NB4 (cell line): ENCODE results near the gene CALHM2.

Experiments
- DNase-seq: peaks from one replicate; pipeline ENCODE4 v3.0.0; 2010; ENCODE audit warnings: low read depth
- H3K4me3 ChIP-seq: one replicate; pipeline ENCODE4 v1.5.1; 2011; ENCODE audit warnings: mild to moderate bottlenecking, low read depth, low read length, moderate library complexity
- CTCF ChIP-seq: IDR thresholded peaks from one replicate; pipeline ENCODE4 v1.5.1; 2012; ENCODE audit warnings: low read depth, low read length
- MAX ChIP-seq: IDR thresholded peaks from 2 replicates; pipeline ENCODE4 v1.6.1; 2011; ENCODE audit warnings: low read depth, low read length
- MYC ChIP-seq: IDR thresholded peaks from 2 replicates; pipeline ENCODE4 v1.6.1; 2011; ENCODE audit warnings: low read depth, low read length
- POLR2A ChIP-seq: IDR thresholded peaks from 2 replicates; pipeline ENCODE4 v1.6.1; 2011; ENCODE audit warnings: mild to moderate bottlenecking; ENCODE audit not compliant: insufficient read length; ENCODE audit errors: extremely low read depth

Gene CALHM2

GRCh38 chr10:103441611-103442010 is 10.6 kb downstream of the CALHM2 start:
- TF ChIP-seq POLR2A, result no peak
- TF ChIP-seq CTCF, result no peak
- no peak for TF ChIP-seq MYC
- TF ChIP-seq MAX, result no peak
- DNase-seq, result no peak
- H3K4me3 ChIP-seq, result no peak overlapping the region

DNA sequence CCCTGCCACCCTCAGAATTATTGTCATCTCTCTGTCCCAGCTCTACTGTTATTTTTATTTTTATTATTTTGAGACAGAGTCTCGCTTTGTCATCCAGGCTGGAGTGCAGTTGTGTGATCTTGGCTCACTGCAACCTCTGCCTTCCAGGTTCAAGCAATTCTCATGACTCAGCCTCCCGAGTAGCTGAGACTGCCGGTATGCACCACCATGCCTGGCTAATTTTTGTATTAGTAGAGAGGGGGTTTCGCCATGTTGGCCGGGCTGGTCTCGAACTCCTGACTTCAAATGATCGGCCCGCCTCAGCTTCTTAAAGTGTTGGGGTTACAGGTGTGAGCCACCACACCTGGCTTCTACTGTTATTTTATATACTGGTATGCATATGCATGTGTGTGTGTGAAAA is 11.0 kb downstream of the CALHM2 start:
- DNase-seq, result no peak
- TF ChIP-seq CTCF, result no peak
- TF ChIP-seq MAX, result no peak
- TF ChIP-seq POLR2A, result no peak
- no peak for TF ChIP-seq MYC
- no peak overlapping the region for H3K4me3 ChIP-seq

- no peak for DNase-seq
- H3K4me3 ChIP-seq, result no peak overlapping the region
- TF ChIP-seq CTCF, result no peak
- TF ChIP-seq MYC, result no peak
- TF ChIP-seq POLR2A, result no peak
- no peak for TF ChIP-seq MAX
These were observed 11.8 kb downstream of the CALHM2 start for GRCh38 chr10:103440416-103440815.

GRCh38 chr10:103439776-103440175 is 12.4 kb downstream of the CALHM2 start:
- no peak overlapping the region for H3K4me3 ChIP-seq
- no peak for DNase-seq
- TF ChIP-seq CTCF, result no peak
- no peak for TF ChIP-seq POLR2A
- no peak for TF ChIP-seq MAX
- TF ChIP-seq MYC, result no peak

- TF ChIP-seq MAX (no peak), MYC (no peak), CTCF (no peak), POLR2A (no peak)
- DNase-seq, result peak; percentile 36
- H3K4me3 ChIP-seq, result no peak overlapping the region
These were observed 18.3 kb downstream of the CALHM2 start for GRCh38 chr10:103433858-103434257.

- TF ChIP-seq CTCF (no peak), MYC (no peak), MAX (no peak), POLR2A (no peak)
- no peak for DNase-seq
- H3K4me3 ChIP-seq, result no peak overlapping the region
These were observed 20.3 kb downstream of the CALHM2 start for GRCh38 chr10:103431902-103432301.
